Measurements from ENCODE around the gene GNG7.
"Not testable (repeated sequence)": the region's sequence is repeated elsewhere in the genome, so short reads cannot be mapped to it uniquely, and the experiment has no call there.

The GNG7 gene

DNA sequence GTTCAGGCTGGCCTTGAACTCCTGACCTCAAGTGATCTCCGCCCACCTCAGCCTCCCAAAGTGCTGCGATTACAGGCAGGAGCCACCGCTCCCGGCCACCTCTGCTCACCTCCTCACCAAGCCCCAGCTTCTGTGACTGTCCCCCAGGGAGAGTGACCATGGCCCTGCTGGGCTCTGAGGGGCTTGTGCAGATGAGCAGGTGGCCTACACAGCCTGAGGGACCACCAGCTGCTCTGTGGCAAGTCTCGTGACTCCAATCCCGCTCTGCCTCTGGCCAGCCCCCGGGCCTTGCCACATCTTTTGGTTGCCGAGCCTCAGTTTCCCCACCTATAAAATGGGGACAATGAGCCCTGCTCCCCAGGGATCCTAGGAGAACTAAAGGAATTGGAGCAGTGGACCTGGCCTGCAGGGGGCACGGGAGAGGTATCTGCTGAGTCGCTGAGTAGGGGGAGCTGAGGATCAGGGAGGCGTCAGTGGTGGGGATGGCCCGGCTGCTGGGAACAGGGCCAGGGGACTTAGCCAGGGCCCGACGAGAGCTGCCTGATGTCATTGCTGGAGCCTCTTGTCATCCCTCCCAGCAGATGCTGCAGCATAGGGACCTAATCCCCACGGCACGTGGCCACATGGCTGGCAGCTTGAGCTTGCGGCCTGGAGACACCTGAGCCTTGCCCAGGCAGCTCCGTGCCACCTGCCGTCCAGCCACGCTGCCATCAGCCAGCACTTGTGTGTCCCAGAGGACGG lies 151.9 kb downstream of the GNG7 start:
- peak; percentile 57 for DNase-seq

DNA sequence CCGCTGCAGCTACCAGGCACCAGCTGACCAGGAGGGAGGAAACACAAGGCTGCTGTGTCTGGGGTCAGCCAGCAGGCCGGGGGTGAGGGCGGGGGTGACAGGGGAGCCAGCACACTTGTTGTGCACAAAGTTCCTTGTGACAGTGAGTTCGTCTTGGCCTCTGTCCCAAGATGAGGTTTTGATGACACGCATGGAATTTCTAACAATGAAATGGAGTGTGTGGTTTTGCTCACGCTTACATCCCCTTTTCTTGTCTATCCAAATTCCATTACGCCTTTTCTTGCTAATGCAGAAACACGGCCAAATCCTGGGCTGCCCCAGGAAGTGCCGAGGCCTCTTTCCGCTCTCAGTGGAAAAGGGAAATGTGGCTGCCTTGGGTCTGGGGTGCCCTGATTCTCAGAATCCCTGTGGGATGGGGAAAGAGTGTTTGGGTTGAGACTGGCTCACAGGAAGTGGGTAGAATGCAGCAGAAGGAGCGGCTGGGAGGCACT lies 152.7 kb downstream of the GNG7 start:
- peak; percentile 96 for DNase-seq

DNA sequence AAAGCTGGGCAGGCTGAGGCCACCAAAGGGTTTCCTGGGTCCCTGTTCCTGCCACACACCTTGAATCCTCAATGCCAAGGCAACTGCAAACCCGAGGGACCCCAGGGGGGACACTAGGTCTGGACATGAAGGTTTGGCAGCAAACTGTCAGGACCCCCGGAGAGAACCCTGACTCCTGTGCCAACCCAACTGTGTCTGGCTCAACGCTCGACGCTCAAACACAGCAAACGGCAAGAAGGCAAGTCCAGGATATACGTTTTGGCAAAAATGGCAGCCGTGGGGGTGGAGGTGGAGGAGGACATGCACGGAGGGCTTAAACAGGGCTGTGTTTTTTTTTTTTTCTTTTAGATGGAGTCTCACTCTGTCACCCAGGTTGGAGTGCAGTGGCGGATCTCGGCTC lies 153.5 kb downstream of the GNG7 start:
- no peak for DNase-seq

DNA sequence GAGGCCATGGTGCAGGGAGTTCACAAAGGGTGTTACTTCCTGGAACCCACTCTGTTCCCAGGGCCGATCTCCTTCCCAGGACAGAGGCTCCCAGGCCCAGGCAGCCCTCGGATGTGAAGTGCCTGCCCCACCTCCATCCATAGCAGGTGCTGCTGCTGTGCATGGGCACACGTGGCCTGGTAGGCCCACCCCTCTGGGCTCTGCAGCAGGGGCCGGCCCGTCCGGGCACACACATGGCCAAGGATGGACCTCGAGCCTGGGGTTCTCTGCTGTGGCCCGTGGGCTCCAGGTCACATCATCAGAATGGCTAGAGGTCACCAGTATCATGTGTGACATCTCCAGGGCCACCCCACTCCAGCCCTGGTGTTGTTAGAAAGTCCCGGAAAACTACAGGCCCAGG lies 154.8 kb downstream of the GNG7 start:
- no peak for DNase-seq

DNA sequence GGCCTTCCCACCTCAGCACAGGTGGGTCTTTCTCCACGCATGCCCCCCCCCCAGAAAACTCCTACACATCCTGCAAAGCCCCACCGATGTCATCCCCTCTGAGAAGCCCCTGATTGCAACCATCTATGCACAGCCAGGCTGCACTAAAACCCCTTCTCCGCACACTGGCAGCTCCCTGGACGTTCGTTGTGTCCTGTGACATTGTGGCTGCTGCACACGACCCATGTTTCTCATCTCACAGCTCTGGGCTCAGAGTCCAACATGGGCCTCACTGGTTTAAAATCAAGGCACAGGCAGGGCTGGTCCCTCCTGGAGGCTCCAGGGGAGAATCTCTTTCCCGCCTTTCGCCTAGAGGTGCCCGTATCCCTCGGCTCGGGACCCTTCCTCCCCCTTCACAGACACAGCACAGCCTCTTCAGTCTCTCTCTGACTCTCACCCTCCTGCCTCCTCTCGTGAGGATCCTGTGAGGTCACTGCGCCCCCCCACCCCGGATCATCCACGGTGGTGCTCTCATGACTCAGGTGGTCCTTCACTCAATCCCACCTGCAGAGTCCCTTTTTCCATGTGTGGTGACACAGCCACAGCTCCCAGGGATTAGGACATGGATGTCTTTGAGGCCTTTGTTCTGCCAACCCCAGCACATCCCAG lies 155.3 kb downstream of the GNG7 start:
- no peak for DNase-seq

DNA sequence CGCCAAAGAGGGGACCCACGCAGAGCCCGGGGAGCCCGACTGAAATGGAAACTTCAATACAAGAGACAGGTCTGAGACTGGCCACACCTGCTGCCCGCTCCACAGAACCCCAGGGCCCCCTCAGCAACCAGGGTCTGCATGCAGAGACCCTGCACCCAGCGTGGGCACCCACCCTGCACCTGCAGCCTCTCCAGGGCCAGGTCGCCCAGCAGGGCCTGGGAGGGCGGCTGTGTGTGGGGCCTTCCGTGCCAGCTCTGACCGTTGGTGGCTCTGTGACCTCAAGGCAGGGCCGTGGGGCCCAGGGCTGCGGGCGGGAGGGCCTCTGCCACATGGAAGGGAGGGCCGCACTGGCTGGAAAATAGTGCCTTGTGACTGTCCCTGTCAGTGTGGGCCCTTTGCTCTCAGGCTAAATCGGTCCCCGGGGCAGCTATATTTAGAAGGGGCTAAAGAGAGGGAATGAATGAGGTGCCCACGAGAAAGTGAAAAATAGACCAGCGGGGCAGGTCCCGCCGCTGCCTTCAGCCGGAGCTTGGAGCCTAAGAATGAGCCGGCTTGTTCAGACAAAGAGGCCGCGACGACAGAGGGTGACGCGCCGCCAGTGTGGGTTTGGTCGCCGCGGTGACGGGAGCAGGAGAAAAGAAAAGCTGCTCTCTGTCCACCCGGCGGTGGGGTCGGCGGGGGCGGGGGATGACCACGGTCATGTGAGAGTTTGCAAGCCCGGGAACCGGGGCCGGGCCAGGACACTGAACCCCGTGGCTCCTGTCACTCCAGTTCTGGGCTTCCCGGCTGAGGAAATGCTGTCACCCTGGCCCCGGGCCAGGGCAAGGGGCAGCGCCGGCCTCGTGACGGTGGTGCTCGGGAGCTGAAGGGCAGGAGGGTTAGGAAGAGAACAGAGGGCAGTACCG lies 156.1 kb downstream of the GNG7 start:
- DNase-seq: no peak

DNA sequence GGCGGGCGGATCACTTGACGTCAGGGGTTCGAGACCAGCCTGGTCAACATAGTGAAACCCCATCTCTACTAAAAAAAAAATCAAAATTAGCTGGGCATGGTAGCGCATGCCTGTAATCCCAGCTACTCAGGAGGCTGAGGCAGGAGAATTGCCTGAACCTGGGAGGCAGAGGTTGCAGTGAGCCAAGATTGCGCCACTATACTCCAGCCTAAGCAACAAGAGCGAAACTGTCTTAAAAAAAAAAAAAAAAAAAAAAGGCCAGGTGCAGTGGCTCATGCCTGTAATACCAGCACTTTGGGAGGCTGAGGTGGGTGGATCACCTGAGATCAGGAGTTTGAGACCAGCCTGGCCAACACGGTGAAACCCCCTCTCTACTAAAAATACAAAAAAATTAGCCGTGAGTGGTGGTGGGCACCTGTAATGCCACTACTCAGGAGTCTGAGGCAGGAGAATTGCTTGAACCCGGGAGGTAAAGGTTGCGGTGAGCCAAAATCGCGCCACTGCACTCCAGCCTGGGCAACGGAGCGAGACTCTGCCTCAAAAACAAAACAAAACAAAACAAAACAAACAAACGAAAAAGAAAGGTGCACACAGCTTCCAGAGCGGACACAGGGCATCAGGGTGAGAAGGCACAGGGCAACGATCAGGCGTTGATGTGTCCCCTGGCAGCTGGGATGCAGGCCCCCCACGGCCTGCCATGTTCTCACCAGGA lies 156.9 kb downstream of the GNG7 start:
- DNase-seq: not testable (repeated sequence)

DNA sequence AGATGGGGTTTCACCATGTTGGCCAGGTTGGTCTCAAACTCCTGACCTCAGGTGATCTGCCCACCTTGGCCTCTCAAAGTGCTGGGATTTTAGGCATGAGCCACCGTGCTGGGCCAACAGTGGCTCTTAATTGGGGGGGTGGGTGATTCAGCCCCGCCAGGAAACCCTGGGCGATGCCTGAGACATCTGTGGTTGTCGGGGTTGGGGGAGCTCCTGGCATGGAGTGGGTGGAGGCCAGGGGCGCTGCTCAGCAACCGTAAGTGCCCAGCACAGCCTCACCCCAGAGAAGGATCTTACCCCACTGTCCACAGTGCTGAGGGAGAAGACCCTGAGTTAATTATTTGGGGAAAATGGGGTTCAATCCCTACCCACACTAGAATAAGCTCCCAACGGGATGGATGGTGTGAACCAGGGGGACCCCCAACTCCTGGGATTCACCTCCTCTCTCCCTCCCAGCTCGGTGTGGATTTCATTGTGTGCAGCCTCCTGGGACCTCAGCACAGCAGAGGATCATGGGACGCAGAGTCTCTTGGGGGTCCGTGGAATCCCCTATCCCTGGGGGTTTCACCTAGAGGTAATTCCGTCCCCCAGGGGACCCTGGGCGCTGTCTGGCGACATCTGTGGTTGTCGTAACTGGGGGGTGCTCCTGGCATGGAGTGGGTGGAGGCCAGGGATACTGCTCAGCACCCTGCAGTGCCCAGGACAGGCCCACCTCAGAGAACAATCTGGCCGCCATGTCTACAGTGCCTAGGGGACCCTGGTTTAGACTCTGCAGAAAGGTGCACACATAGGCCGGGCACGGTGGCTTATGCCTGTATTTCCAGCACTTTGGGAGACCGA lies 157.7 kb downstream of the GNG7 start:
- DNase-seq: no peak

DNA sequence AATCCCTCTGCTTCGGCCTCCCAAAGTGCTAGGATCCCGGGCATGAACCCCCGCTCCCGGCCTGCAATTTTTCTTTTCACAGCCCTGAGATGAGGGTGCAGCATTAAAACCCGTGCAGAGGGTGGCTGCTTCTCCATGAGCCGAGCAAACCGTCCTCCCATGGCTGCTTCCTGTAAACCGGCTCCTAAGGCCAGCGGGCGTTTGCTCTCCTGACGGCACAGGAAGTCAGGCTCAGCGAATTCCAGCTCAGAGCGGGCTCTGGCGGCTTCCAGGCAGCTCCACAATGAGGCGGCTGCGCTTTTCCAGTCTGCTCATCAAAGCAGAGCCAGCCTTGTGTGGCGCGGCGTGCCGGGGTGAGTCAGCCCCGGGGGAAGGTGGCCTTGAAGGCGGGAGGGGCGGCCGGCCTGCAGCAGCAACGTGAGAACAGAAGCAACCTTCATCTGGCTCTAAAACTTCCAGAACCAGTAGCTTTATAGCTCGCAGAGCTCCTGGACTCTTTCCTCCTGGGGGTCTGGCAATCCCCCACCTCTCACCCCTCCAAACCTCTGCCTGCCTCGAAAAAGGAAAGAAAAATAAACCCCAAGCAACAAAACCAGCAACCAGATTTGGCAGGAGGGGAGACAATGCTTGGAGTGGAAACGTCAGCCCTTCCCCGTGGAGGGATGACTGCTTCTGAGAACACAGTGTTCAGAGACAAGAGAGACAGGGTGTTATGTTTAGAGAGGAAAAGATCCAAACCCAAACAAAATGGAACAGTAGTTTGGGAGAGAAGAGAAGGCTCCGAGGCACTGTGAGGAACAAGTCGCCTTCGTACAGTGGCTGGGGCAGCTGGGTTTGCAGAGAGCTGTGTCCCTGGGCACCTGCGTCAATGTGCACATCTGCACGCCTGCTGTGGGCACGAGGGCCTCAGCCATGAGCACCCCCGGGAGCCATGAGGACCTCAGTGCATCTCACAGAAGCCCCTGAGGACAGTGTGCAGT lies 158.7 kb downstream of the GNG7 start:
- peak; percentile 99 for DNase-seq

DNA sequence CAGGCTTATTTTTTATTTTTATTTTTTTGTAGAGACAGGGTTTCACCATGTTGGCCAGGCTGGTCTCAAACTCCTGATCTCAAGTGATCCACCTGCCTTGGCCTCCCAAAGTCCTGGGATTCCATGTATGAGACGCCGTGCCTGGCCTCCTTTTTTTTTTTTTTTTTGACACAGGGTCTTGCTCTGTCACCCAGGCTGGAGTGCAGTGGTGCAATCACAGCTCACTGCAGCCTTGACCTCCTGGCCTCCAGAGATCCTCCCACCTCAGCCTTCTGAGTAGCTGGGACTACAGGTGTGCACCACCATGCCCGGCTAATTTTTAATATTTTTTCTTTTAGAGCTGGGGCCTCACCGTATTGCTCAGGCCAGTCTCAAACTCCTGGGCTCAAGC lies 159.4 kb downstream of the GNG7 start:
- not testable (repeated sequence) for DNase-seq

DNA sequence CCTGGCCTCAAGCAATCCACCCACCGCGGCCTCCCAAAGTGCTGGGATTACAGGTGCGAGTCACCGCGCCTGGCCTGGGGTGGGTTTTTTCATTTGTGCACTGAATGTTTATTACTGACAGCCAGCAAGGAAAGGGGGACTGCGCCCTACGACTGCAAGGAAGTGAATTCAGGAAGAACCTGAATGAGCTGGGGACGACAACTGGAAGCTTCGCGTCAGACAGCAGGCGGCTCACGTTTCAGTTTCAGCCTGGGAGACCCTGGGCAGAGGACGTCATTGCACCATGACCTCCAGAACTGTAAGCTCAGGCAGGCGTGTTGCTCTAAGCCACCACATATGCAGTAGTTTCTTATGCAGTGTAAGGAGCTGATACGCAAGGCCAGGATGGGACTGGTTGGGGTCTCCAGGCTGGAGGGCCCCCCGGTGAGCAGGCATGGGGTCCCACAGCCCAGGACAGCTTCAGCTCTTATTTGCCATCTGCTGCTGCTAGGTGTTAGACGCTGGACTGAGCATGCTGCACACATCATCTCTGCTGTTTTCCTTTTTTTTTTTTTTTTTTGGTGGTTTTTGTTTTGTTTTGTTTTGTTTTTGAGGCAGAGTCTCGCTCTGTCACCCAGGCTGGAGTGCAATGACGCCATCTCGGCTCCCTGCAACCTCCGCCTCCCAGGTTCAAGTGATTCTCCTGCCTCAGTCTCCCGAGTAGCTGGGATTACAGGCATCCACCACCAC lies 160.0 kb downstream of the GNG7 start:
- no peak for DNase-seq

DNA sequence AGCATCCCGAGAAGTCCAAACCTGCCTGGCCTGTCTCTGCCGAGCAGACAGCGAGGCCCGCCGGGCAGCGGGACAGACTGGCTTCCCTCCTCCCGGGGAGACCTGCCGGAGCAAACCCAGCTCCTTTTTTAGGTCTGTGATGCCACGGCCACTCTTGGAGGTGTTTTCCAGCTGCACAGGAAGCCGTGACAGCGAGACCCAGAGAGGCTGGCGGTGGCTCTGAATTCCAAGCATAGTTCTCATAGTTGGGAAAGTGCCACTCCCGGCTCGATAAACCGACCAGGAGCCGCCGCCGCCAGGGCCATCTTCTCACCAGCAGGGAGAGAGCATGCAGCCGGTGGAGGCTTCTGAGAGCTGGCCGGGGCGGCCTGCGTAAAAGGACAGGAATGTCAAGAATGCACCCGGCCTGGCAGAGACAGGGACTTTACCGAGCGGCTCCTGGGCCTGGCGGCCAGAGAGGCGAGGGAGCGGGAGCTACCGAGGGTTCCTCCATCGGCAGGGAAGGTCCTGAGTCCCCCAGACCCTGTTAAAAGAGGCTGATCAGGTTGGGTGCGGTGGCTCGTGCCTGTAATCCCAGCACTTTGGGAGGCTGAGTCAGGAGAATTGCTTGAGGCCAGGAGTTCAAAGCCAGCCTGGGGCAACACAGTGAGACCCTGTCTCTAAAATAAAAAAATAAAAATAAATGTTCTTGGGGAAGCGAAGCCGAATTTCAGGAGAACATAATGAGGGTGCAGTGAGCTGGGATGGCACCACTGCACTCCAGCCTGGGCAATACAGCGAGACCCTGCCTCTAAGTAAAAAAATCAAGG lies 161.6 kb downstream of the GNG7 start:
- peak; percentile 100 for DNase-seq

DNA sequence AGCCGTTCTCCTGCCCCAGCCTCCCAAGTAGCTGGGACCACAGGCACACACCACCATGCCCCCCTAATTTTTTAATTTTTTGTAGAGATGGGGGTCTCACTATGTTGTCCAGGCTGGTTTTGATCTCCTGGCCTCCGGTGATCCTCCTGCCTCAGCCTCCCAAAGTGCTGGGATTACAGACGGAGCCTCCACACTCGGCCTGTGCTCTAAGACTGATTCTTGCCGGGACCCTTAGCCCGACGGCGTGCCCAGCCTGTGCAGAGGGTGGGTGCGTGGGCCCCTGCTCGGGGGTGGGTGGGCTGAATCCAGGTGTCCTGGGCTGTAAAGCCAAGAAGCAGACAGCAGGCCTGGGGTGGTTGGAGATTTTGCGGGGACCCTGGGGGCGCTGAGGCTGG lies 162.2 kb downstream of the GNG7 start:
- DNase-seq: no peak

DNA sequence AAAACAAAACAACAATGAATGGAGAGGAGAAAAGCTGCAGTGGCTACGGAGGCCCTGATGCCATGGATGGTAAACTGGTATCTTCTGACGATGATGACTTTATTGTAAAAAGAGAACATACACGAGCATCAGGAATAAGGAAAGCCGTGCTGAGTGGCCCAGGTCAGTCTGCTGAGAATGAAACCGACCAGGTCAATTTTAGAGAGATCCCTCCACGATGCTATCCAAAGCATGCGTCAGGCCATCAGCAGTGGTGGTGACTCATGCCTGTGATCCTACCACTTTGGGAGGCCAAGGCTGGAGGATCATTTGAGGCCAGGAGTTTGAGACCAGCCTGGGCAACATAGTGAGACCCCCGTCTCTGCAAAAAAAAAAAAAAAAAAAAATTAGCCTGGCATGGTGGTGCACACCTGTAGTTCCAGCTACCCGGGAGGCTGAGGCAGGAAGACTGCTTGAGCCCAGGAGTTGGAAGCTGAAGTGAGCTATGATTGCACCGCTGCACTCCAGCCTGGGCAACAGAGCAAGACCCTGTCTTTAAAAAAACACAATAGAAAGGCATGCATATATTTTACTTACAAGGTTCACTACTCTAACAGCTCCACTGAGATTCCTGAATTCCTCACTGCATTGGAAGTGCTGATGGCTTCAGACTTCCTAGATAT lies 164.3 kb downstream of the GNG7 start:
- DNase-seq: no peak

DNA sequence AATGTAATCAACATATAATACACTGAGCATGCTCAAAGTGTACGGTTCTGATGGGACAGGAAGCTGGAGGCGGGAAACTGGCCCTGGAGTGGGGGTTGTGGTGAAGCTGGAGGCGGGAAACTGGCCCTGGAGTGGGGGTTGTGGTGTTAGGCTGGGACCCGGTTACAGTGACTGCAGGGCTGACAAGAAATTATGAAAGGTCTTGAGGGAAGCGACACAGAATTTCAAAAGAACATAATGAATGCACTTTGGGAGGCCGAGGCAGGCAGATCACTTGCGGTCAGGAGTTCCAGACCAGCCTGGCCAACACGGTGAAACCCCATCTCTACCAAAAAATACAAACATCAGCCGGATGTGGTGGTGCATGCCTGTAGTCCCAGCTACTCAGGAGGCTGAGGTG lies 164.9 kb downstream of the GNG7 start:
- DNase-seq: not testable (repeated sequence)

DNA sequence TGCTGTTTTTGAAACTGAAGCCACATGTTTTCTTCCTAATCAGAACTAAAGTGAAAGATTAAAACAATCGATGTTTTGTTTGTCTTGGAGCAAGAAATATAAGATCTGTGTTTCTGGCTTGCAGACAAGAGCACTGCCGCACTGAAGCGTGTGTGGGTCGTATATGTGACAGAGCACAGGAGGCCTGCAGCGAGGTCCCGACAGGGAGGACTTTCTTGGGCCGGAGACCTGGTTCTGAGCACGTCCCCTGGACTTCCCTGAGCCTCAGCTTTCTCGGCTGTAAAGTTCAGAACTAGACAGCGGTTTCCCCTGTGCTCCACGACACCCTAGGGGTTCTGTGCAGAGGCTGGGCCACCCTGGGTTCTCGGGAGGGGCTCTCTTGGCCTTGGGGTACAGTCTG lies 166.0 kb downstream of the GNG7 start:
- DNase-seq: no peak

DNA sequence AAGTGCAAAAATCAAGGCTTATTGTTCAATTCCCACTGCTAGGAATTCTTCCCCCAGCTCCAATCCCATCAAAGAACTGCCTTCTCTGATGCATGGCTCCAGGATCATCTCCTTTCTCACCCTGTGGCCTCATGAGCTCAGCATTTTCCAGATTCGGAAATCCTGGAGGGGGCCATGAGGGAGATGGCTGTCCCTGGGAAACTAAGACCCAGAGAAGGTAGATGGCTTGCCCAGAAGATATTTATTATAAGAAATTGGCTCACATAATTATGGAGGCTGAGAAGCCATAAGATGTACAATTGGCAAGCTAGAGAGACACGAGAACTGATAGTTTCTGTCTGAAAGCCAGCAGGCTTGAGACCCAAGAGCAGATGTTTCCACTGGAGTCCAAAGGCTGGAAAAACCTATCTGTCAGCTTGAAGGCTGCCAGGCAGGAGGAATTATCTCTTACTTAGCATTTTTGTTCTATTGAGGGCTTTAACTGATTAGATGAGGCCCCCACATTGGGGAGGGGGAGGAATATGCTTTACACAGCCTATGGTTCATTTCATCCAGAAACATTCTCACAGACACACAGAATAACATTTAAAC lies 168.0 kb downstream of the GNG7 start:
- DNase-seq: peak; percentile 40

Data from fibroblast of skin of scalp (primary cell).